WTC11 (cell line): Measurements from ENCODE around the gene NT5C. TPM values are rescaled to one million over a fixed set of nuclear protein-coding genes. Genes with fewer than 3 reads are reported as not detected.

Experiments
- ATAC-seq: fragments of 200-7000 bp; cut with Tn5 transposase; 2 replicates; pipeline ENCODE4 v1.10.0; 2021; ENCODE audit warnings: mild to moderate bottlenecking, moderate library complexity
- CTCF ChIA-PET: fragments of 300-600 bp; sonication (Branson Sonifier 250); formaldehyde crosslinking; loops from one replicate; lab custom pipeline; 2021; ENCODE audit warnings: antibody characterized with exemption; lab: Charles Lee
- POLR2A ChIA-PET: fragments of 350-600 bp; sonication (Branson Sonifier 250); formaldehyde crosslinking; loops from one replicate; lab custom pipeline; 2021; ENCODE audit warnings: antibody characterized with exemption; lab: Charles Lee
- DNase-seq: peaks from one replicate; pipeline ENCODE4 v3.0.0; 2021; ENCODE audit warnings: low spot score
- H3K27ac Mint-ChIP-seq: 2 replicates; pipeline ENCODE4 v1.8.0; 2021; ENCODE audit warnings: mixed read lengths
- H3K27me3 Mint-ChIP-seq: 2 replicates; pipeline ENCODE4 v1.8.0; 2021; ENCODE audit warnings: low read depth, mild to moderate bottlenecking, moderate library complexity, mixed read lengths
- H3K36me3 Mint-ChIP-seq: 2 replicates; pipeline ENCODE4 v1.8.0; 2021; ENCODE audit warnings: mixed read lengths
- H3K4me1 Mint-ChIP-seq: 2 replicates; pipeline ENCODE4 v1.8.0; 2022; ENCODE audit warnings: mixed read lengths
- H3K4me3 Mint-ChIP-seq: 2 replicates; pipeline ENCODE4 v1.8.0; 2021; ENCODE audit warnings: mild to moderate bottlenecking, moderate library complexity, mixed read lengths
- H3K9me3 Mint-ChIP-seq: 2 replicates; pipeline ENCODE4 v1.8.0; 2021; ENCODE audit warnings: mixed read lengths
- CBFB ChIP-seq: sonication (generic); formaldehyde crosslinking; IDR thresholded peaks from 2 replicates; pipeline ENCODE4 v1.8.1; 2022; ENCODE audit warnings: mild to moderate bottlenecking, low read depth, missing genetic modification reagents
- CREM ChIP-seq: sonication (generic); formaldehyde crosslinking; IDR thresholded peaks from 2 replicates; pipeline ENCODE4 v1.8.1; 2022; ENCODE audit warnings: mild to moderate bottlenecking, missing genetic modification reagents, moderate library complexity
- E2F5 ChIP-seq: sonication (generic); formaldehyde crosslinking; IDR thresholded peaks from 2 replicates; pipeline ENCODE4 v1.8.1; 2022; ENCODE audit warnings: mild to moderate bottlenecking, moderate library complexity, missing genetic modification reagents
- ELF4 ChIP-seq: sonication (generic); formaldehyde crosslinking; IDR thresholded peaks from 2 replicates; pipeline ENCODE4 v1.8.1; 2022; ENCODE audit warnings: low read depth, mild to moderate bottlenecking, moderate library complexity, missing genetic modification reagents
- EMX1 ChIP-seq: fragments of 250-450 bp; sonication (Bioruptor Pico); IDR thresholded peaks from 2 replicates; pipeline ENCODE4 v1.8.0; 2021; ENCODE audit warnings: mild to moderate bottlenecking
- ERG ChIP-seq: fragments of 250-450 bp; sonication (Bioruptor Pico); IDR thresholded peaks from 2 replicates; pipeline ENCODE4 v1.8.0; 2021; ENCODE audit warnings: mild to moderate bottlenecking
- GRHL2 ChIP-seq: fragments of 250-450 bp; sonication (Bioruptor Pico); IDR thresholded peaks from 2 replicates; pipeline ENCODE4 v1.8.0; 2022; ENCODE audit warnings: mild to moderate bottlenecking, moderate library complexity; ENCODE audit not compliant: insufficient replicate concordance, severe bottlenecking
- HMGA2 ChIP-seq: fragments of 250-450 bp; sonication (Bioruptor Pico); IDR thresholded peaks from 2 replicates; pipeline ENCODE4 v1.4.0; 2021; ENCODE audit warnings: mild to moderate bottlenecking, moderate library complexity
- MXD4 ChIP-seq: fragments of 250-450 bp; sonication (Bioruptor Pico); IDR thresholded peaks from 2 replicates; pipeline ENCODE4 v1.8.0; 2021; ENCODE audit warnings: mild to moderate bottlenecking, moderate library complexity, borderline replicate concordance
- NFE2L1 ChIP-seq: sonication (generic); formaldehyde crosslinking; IDR thresholded peaks from 2 replicates; pipeline ENCODE4 v1.8.1; 2023; ENCODE audit warnings: missing genetic modification reagents
- NFYB ChIP-seq: sonication (generic); formaldehyde crosslinking; conservative IDR thresholded peaks from 2 replicates; pipeline ENCODE4 v1.8.0; 2022; ENCODE audit warnings: low read depth, missing genetic modification reagents
- RELA ChIP-seq: sonication (generic); formaldehyde crosslinking; IDR thresholded peaks from 2 replicates; pipeline ENCODE4 v1.8.1; 2022; ENCODE audit warnings: missing genetic modification reagents, mild to moderate bottlenecking, borderline replicate concordance
- RORB ChIP-seq: fragments of 250-450 bp; sonication (Bioruptor Pico); IDR thresholded peaks from 2 replicates; pipeline ENCODE4 v1.9.0; 2021; ENCODE audit warnings: mild to moderate bottlenecking
- ZNF317 ChIP-seq: sonication (generic); formaldehyde crosslinking; IDR thresholded peaks from 2 replicates; pipeline ENCODE4 v1.8.1; 2023; ENCODE audit warnings: low read depth, mild to moderate bottlenecking, moderate library complexity, missing genetic modification reagents, borderline replicate concordance
- total RNA-seq: library from RNA; stranded (reverse); gene quantifications from 3 replicates; pipeline ENCODE4 v1.2.3, GENCODE V29; 2021
- TF ChIP-seq, protein P1 (sequence below): sonication (generic); formaldehyde crosslinking; IDR thresholded peaks from 2 replicates; pipeline ENCODE4 v1.8.0; 2022; ENCODE audit warnings: mild to moderate bottlenecking, missing genetic modification reagents
- TF ChIP-seq, protein P2 (sequence below): sonication (generic); formaldehyde crosslinking; IDR thresholded peaks from 2 replicates; pipeline ENCODE4 v1.8.0; 2022; ENCODE audit warnings: mild to moderate bottlenecking, missing genetic modification reagents
- TF ChIP-seq, protein P3 (sequence below): sonication (generic); formaldehyde crosslinking; IDR thresholded peaks from 2 replicates; pipeline ENCODE4 v1.8.1; 2022; ENCODE audit warnings: low read depth, missing genetic modification reagents, borderline replicate concordance

The NT5C gene
- total RNA-seq, 1 experiment from 2014 or later, result 91.0 TPM

GRCh38 chr17:75142236-75142971 lies 10.9 kb upstream of the NT5C start (continued):
- TF ChIP-seq, protein P1, sequence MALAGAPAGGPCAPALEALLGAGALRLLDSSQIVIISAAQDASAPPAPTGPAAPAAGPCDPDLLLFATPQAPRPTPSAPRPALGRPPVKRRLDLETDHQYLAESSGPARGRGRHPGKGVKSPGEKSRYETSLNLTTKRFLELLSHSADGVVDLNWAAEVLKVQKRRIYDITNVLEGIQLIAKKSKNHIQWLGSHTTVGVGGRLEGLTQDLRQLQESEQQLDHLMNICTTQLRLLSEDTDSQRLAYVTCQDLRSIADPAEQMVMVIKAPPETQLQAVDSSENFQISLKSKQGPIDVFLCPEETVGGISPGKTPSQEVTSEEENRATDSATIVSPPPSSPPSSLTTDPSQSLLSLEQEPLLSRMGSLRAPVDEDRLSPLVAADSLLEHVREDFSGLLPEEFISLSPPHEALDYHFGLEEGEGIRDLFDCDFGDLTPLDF (CRISPR knock-in tag), result no peak
- TF ChIP-seq MXD4 (no peak), EMX1 (CRISPR knock-in tag) (no peak), E2F5 (CRISPR knock-in tag) (no peak), ZNF317 (CRISPR knock-in tag) (no peak), ERG (CRISPR knock-in tag) (no peak), ELF4 (CRISPR knock-in tag) (no peak), NFE2L1 (CRISPR knock-in tag) (no peak)
- TF ChIP-seq, protein P2, sequence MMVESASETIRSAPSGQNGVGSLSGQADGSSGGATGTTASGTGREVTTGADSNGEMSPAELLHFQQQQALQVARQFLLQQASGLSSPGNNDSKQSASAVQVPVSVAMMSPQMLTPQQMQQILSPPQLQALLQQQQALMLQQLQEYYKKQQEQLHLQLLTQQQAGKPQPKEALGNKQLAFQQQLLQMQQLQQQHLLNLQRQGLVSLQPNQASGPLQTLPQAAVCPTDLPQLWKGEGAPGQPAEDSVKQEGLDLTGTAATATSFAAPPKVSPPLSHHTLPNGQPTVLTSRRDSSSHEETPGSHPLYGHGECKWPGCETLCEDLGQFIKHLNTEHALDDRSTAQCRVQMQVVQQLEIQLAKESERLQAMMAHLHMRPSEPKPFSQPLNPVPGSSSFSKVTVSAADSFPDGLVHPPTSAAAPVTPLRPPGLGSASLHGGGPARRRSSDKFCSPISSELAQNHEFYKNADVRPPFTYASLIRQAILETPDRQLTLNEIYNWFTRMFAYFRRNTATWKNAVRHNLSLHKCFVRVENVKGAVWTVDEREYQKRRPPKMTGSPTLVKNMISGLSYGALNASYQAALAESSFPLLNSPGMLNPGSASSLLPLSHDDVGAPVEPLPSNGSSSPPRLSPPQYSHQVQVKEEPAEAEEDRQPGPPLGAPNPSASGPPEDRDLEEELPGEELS, result no peak
- TF ChIP-seq, protein P3, sequence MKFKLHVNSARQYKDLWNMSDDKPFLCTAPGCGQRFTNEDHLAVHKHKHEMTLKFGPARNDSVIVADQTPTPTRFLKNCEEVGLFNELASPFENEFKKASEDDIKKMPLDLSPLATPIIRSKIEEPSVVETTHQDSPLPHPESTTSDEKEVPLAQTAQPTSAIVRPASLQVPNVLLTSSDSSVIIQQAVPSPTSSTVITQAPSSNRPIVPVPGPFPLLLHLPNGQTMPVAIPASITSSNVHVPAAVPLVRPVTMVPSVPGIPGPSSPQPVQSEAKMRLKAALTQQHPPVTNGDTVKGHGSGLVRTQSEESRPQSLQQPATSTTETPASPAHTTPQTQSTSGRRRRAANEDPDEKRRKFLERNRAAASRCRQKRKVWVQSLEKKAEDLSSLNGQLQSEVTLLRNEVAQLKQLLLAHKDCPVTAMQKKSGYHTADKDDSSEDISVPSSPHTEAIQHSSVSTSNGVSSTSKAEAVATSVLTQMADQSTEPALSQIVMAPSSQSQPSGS (CRISPR knock-in tag), result no peak
- TF ChIP-seq, all 79 proteins: peak for 0

DNA sequence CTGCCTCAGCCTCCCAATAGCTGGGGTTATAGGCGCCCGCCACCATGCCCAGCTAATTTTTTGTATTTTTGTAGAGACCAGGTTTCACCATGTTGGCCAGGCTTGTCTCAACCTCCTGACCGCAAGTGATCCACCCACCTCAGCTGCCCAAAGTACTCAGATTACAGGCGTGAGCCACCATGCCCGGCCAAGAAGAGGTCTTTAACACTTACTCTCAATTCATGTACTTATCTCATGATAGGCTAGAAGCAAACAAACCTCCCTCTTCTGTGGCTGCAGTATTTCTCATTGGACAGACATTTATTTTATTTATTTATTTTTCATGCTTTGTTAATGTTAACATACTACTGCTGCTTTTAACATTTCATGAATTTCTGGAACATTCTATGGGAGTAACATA lies 7.0 kb upstream of the NT5C start:
- TF ChIP-seq NFYB (CRISPR knock-in tag), result no peak
- TF ChIP-seq HMGA2, result no peak
- no peak for TF ChIP-seq GRHL2 (CRISPR knock-in tag)
- no peak for TF ChIP-seq CBFB
- TF ChIP-seq RORB (CRISPR knock-in tag), result no peak
- TF ChIP-seq RELA (CRISPR knock-in tag), result no peak
- no peak for TF ChIP-seq CREM (CRISPR knock-in tag)
- TF ChIP-seq, all 79 proteins: peak for 0
- ATAC-seq (no peak), DNase-seq (no peak)
- ChIA-PET POLR2A (interaction anchor here (0.5 to 0.7 kb wide), 3 partner anchors 31 to 65 kb away, joined by 3 to 4 read pairs (median 3); partner anchors contain the start of gene SLC16A5), CTCF (interaction anchor here (1.9 kb wide), 1 partner anchor 24 kb away, joined by 4 read pairs; no protein-coding TSS in a partner anchor)
- no peaks in the 10 kb centered on the region for H3K9me3 Mint-ChIP-seq
- no peaks in the 10 kb centered on the region for H3K27me3 Mint-ChIP-seq
- H3K4me1 Mint-ChIP-seq, result 0 out of 2 replicates have a peak, but pooled peaks cover 5% of the 10 kb centered on the region
- H3K27ac Mint-ChIP-seq, result no peak overlapping the region; the same call in 1 of the 2 replicates
- no peak overlapping the region for H3K4me3 Mint-ChIP-seq
- peaks cover 64% of the 10 kb centered on the region for H3K36me3 Mint-ChIP-seq
